ENCODE data around the gene GTPBP1.

GTPBP1 gene

DNA sequence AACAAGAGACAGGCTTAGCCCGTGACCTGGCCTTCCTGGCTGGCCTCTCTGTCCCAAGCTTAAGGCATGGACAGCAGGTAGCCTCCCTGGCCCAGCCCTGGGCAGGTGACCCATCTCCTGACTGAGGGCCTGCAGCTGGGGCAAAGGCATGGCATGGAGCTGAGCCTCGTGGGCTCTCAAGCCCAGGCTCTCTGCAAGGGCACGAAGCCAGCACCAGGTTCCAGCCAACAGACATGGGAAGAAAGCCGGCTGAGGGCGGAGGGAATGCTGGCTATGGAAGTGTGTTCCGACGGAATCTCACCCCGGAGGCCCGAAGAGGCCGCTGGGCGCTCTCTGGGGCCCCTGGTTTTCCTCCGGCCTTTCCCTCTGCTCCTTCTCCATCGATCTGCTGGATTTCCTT, 75.3 kb downstream of the GTPBP1 start:
- Mint-ChIP-seq H3K27ac (no peak overlapping the region), H3K4me1 (peaks cover 34% of the 10 kb centered on the region), H3K27me3 (ENCODE audit: low read depth, poor library complexity) (no peaks in the 10 kb centered on the region), H3K4me3 (no peak overlapping the region), H3K9me3 (no peaks in the 10 kb centered on the region), H3K36me3 (ENCODE audit: low read depth) (peaks cover 31% of the 10 kb centered on the region)
- TF ChIP-seq CTCF (IDR thresholded peaks at IDR 0.05), result no peak
- DNase-seq, result no peak

DNA sequence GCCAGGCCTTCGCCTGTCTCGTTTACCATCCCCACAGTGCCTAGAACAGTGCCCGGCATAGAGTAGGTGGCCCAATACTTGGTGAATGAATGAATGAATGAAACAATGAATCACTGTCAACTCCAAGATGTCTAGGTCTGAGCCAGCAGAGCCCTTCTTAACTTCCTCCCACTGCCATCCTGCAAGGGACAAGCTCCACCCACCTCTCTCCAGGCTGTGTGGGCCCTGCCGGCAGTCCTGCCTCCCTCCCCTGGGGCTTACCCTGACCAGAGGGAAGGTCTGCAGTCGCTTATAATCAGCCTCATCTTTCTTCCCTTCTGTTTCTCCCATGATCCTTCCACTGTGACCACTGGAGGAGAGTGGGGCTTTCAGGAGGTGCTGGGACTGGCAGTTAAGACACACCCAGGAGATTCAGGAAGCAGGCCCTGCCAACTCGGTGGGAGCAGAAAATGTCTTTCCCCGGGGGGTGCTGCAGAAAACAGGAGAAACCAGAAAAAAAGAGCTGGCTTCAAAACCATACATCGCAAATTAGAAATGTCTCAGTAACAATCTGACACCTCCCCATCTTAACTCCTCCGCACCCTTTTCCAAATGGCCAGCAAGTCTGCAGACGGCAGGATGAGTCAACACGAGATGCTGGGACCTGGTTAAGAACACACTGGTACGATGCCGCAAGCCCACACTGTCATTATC, 76.8 kb downstream of the GTPBP1 start:
- H3K36me3 Mint-ChIP-seq (ENCODE audit: low read depth), result peaks cover 31% of the 10 kb centered on the region
- no peaks in the 10 kb centered on the region for H3K9me3 Mint-ChIP-seq
- peaks cover 29% of the 10 kb centered on the region for H3K4me1 Mint-ChIP-seq
- H3K27ac Mint-ChIP-seq, result peak overlapping the region; percentile 94
- H3K4me3 Mint-ChIP-seq, result peak overlapping the region; percentile 44
- no peak for TF ChIP-seq CTCF (IDR thresholded peaks at IDR 0.05)
- H3K27me3 Mint-ChIP-seq (ENCODE audit: low read depth, poor library complexity), result no peaks in the 10 kb centered on the region
- peak; percentile 42 for DNase-seq

All from nephron progenitor cell (in vitro differentiated cells).